Activated T-helper 17 cell treated with anti-CD3 and anti-CD28 coated beads, Interleukin-2, amount 50 U/mL, for 72 hours (primary cell): ENCODE data around the gene DARS1. TPM values are rescaled to one million over a fixed set of nuclear protein-coding genes. Genes with fewer than 3 reads are reported as not detected.
A peak's percentile ranks its signal among the peaks of the same experiment; 100 is the strongest.

Experiments used
- ATAC-seq: fragments of 150-1000 bp; cut with Tn5 transposase; replicated peaks from 2 replicates; pipeline ENCODE4 v1.10.0; 2021; ENCODE audit warnings: mild to moderate bottlenecking, moderate library complexity
- H3K27ac Mint-ChIP-seq: one replicate; pipeline ENCODE4 v1.8.0; 2022; ENCODE audit warnings: mixed read lengths
- H3K27me3 Mint-ChIP-seq: one replicate; pipeline ENCODE4 v1.8.0; 2022; ENCODE audit warnings: mixed read lengths
- H3K36me3 Mint-ChIP-seq: one replicate; pipeline ENCODE4 v1.8.0; 2022; ENCODE audit warnings: low read depth, mild to moderate bottlenecking, mixed read lengths
- H3K4me1 Mint-ChIP-seq: one replicate; pipeline ENCODE4 v1.8.0; 2022; ENCODE audit warnings: mixed read lengths
- H3K4me3 Mint-ChIP-seq: one replicate; pipeline ENCODE4 v1.8.0; 2022; ENCODE audit warnings: mild to moderate bottlenecking, mixed read lengths
- H3K9me3 Mint-ChIP-seq: one replicate; pipeline ENCODE4 v1.8.0; 2022; ENCODE audit warnings: mixed read lengths
- total RNA-seq, 2 donors: library from RNA; stranded (reverse); gene quantifications; one replicate each; pipeline ENCODE4 v1.2.3, GENCODE V29; 2022

The DARS1 gene
- total RNA-seq, 2 donors from 2014 or later, result 170 to 262 TPM

GRCh38 chr2:135952891-135953290, 32.5 kb downstream of the DARS1 start:
- peaks cover 37% of the 10 kb centered on the region for H3K4me1 Mint-ChIP-seq
- H3K27me3 Mint-ChIP-seq, result no peaks in the 10 kb centered on the region
- ATAC-seq, result no peak
- H3K9me3 Mint-ChIP-seq, result peaks cover 4% of the 10 kb centered on the region
- peak overlapping the region; percentile 47 for H3K27ac Mint-ChIP-seq
- peaks cover 81% of the 10 kb centered on the region for H3K36me3 Mint-ChIP-seq
- H3K4me3 Mint-ChIP-seq, result no peak overlapping the region

DNA sequence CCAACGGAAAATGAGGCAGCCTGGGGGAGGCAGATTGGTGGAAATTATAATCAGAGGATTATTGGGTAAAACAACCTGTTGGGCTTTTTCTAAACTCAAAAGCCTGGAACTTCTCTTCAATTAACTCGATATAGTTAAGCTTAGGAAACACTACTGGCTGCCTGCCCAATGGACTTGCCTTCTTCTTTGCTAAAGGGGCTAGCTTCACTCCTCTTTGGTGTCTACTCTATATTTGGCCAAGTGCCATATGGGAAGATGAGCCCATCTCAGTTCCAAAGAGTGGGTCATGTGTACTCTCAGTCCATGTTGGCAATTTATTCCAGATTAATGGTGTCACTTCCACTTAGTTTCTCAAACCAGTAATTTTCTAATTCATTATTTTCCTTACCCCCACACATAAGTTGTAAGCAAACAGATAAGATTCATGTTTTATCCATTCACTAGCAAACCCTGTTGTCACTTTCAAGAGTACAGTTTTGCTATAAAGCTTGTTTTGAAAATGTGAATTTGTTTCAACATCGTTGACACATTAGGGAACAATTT, 34.3 kb downstream of the DARS1 start:
- peaks cover 78% of the 10 kb centered on the region for H3K36me3 Mint-ChIP-seq
- H3K4me1 Mint-ChIP-seq, result peaks cover 42% of the 10 kb centered on the region
- peaks cover 4% of the 10 kb centered on the region for H3K9me3 Mint-ChIP-seq
- H3K27ac Mint-ChIP-seq, result peak overlapping the region; percentile 100
- no peaks in the 10 kb centered on the region for H3K27me3 Mint-ChIP-seq
- no peak overlapping the region for H3K4me3 Mint-ChIP-seq
- no peak for ATAC-seq

- H3K36me3 Mint-ChIP-seq, result peaks cover 80% of the 10 kb centered on the region
- H3K27ac Mint-ChIP-seq, result peak overlapping the region; percentile 100
- H3K4me3 Mint-ChIP-seq, result peak overlapping the region; percentile 82
- no peak for ATAC-seq
- H3K4me1 Mint-ChIP-seq, result peaks cover 54% of the 10 kb centered on the region
- H3K27me3 Mint-ChIP-seq, result no peaks in the 10 kb centered on the region
- peaks cover 4% of the 10 kb centered on the region for H3K9me3 Mint-ChIP-seq
These were observed 35.8 kb downstream of the DARS1 start for GRCh38 chr2:135949451-135950234.

GRCh38 chr2:135948642-135949355, 36.6 kb downstream of the DARS1 start:
- H3K4me3 Mint-ChIP-seq, result peak overlapping the region; percentile 82

DNA sequence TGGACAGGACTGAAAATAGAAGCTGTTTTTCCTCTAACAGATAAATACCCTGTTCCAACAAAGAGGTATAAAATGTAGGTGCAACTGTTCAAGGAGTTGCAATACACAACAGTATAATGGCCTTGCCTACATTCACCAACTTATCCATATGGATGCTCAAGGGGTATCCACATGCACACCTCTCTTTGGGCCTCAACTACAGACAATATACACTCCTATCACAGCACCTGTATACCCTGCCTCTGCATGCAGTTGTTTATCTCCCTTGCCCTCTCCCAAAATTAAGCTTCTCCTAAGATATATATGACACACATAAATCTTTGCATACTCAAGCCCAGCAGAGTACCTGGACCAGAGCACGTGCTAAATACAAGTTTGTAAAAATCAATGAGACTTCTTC, 37.3 kb downstream of the DARS1 start:
- Mint-ChIP-seq H3K4me1 (peaks cover 50% of the 10 kb centered on the region), H3K36me3 (peaks cover 82% of the 10 kb centered on the region), H3K9me3 (peaks cover 4% of the 10 kb centered on the region), H3K27ac (peak overlapping the region; percentile 100), H3K4me3 (peak overlapping the region; percentile 82), H3K27me3 (no peaks in the 10 kb centered on the region)
- ATAC-seq, result peak; percentile 6

More at GRCh38 chr2:135948642-135949355, 36.6 kb downstream of the DARS1 start:
- Mint-ChIP-seq H3K4me1 (peaks cover 50% of the 10 kb centered on the region), H3K36me3 (peaks cover 80% of the 10 kb centered on the region), H3K9me3 (peaks cover 4% of the 10 kb centered on the region), H3K27ac (peak overlapping the region; percentile 100), H3K27me3 (no peaks in the 10 kb centered on the region)
- ATAC-seq, result peak; percentile 84

DNA sequence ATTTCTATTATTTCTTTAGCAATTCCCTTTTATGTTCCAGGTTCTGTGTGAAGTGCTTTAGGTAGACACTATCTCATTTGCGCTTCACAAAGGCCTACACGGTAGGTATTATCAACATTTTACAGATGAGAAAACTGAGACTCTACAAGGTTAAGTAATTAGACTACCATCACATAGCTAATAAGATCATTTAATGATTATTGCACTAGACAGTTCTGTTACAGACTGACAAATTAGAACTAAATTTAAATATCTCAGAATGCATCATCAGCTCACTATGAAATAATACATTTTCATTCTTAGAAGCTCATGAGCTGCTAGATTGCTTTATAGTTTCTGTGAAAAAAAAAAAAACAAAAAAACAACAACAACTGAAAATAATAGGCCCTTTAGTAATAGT, 37.9 kb downstream of the DARS1 start:
- H3K4me1 Mint-ChIP-seq, result peaks cover 47% of the 10 kb centered on the region
- H3K9me3 Mint-ChIP-seq, result peaks cover 4% of the 10 kb centered on the region
- peak overlapping the region; percentile 82 for H3K4me3 Mint-ChIP-seq
- no peaks in the 10 kb centered on the region for H3K27me3 Mint-ChIP-seq
- H3K36me3 Mint-ChIP-seq, result peaks cover 82% of the 10 kb centered on the region
- peak overlapping the region; percentile 100 for H3K27ac Mint-ChIP-seq
- ATAC-seq, result peak; percentile 26

DNA sequence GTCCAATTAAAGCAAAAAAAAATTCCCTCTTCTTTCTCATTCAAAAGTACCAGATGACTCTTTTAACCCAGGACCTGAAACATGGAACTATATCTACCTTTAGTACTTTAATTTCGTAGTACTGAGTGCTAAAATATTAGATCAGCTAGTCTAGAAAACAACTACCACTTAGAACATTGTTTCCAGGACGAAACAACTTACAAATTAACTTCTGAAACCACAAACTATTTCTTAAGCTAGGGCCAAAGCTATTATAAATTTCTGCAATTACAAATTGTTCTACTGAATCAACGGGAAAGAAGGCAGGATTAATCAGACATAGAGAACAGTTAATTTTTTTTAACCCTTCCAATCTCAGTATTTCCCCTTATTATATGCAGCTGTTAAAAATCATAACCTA, 39.9 kb downstream of the DARS1 start:
- H3K27ac Mint-ChIP-seq, result peak overlapping the region; percentile 36
- peaks cover 33% of the 10 kb centered on the region for H3K4me1 Mint-ChIP-seq

DNA sequence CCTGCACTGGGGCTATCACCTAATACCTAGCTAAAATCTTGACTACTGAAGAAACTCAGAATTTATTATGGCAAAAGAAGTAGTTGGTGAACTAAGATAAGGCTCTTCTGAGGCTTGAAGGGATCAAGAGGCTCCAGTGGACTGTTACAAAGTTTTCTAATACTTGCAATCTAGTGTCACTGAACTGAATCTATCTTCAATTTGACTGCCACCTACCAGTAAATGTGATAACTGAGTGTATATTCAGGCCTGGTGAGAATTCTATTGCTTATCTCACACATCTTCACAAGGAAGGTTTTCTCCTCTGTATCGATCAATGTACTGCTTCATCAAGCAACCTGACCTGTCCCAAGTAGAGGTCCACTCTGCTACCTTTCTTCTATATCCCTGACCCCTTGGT, 40.8 kb downstream of the DARS1 start:
- Mint-ChIP-seq H3K27me3 (no peaks in the 10 kb centered on the region), H3K9me3 (no peaks in the 10 kb centered on the region), H3K27ac (no peak overlapping the region), H3K4me3 (no peak overlapping the region), H3K36me3 (peaks cover 83% of the 10 kb centered on the region), H3K4me1 (peaks cover 34% of the 10 kb centered on the region)
- ATAC-seq, result no peak

More for the DNA sequence above, 39.9 kb downstream of the DARS1 start:
- no peak for ATAC-seq
- Mint-ChIP-seq H3K9me3 (peaks cover under 1% of the 10 kb centered on the region), H3K4me3 (no peak overlapping the region), H3K27me3 (no peaks in the 10 kb centered on the region), H3K36me3 (peaks cover 78% of the 10 kb centered on the region)

GRCh38 chr2:135942936-135943688, 42.3 kb downstream of the DARS1 start:
- H3K27ac Mint-ChIP-seq, result no peak overlapping the region
- peaks cover 37% of the 10 kb centered on the region for H3K4me1 Mint-ChIP-seq
- no peaks in the 10 kb centered on the region for H3K9me3 Mint-ChIP-seq
- H3K4me3 Mint-ChIP-seq, result no peak overlapping the region
- ATAC-seq, result no peak
- peaks cover 90% of the 10 kb centered on the region for H3K36me3 Mint-ChIP-seq
- no peaks in the 10 kb centered on the region for H3K27me3 Mint-ChIP-seq

DNA sequence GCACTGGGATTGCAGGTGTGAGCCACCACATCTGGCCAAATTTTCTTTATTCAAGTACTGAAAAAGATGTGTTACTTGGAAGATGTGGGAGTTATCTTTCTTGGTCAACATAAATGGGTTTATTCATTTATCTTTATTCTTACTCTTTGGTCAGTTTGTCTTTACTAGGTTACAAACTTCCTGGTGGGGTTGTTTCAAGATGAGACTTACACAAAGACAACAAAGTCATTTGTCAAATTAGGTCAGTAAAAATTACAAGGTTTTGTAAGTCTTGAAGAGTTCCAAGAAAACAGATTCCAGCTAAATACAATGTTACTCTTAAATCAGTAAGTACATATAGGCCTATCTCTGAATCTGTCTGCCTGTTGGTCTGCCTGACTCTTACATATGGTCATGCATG, 48.9 kb downstream of the DARS1 start:
- no peak overlapping the region for H3K4me3 Mint-ChIP-seq
- peak; percentile 16 for ATAC-seq

DNA sequence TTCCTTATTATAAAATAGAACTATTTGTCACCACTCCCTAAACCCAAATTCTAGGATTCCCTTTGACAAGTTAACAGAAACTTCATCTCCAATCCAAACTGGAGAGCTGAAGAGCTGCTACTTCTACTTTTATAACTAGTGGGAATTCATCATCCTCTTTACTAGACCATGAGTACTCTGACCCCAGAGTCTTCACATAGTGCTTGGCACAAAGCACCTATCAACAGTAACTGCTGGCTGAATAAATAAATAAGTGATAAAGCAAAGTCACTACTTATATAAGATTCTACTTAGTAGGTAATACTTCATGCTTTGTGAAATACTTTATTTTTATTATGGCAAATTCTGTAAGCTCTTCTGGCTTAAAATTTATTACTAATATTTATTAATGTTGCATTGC, 49.5 kb downstream of the DARS1 start:
- Mint-ChIP-seq H3K9me3 (no peaks in the 10 kb centered on the region), H3K4me3 (no peak overlapping the region), H3K27ac (no peak overlapping the region), H3K36me3 (peaks cover 92% of the 10 kb centered on the region), H3K27me3 (no peaks in the 10 kb centered on the region), H3K4me1 (peaks cover 30% of the 10 kb centered on the region)
- ATAC-seq, result no peak

More for the DNA sequence above, 48.9 kb downstream of the DARS1 start:
- no peaks in the 10 kb centered on the region for H3K9me3 Mint-ChIP-seq
- H3K36me3 Mint-ChIP-seq, result peaks cover 90% of the 10 kb centered on the region
- no peak overlapping the region for H3K27ac Mint-ChIP-seq
- H3K4me1 Mint-ChIP-seq, result peaks cover 30% of the 10 kb centered on the region
- H3K27me3 Mint-ChIP-seq, result no peaks in the 10 kb centered on the region

GRCh38 chr2:135931776-135932443, 53.5 kb downstream of the DARS1 start:
- peak; percentile 53 for ATAC-seq
- H3K27ac Mint-ChIP-seq, result peak overlapping the region; percentile 70
- no peak overlapping the region for H3K4me3 Mint-ChIP-seq
- peaks cover 10% of the 10 kb centered on the region for H3K4me1 Mint-ChIP-seq
- H3K36me3 Mint-ChIP-seq, result peaks cover 90% of the 10 kb centered on the region
- no peaks in the 10 kb centered on the region for H3K27me3 Mint-ChIP-seq
- no peaks in the 10 kb centered on the region for H3K9me3 Mint-ChIP-seq

GRCh38 chr2:135926605-135927004, 58.8 kb downstream of the DARS1 start:
- Mint-ChIP-seq H3K4me1 (peaks cover 11% of the 10 kb centered on the region), H3K27me3 (no peaks in the 10 kb centered on the region), H3K9me3 (no peaks in the 10 kb centered on the region), H3K27ac (peak overlapping the region; percentile 79), H3K36me3 (peaks cover 81% of the 10 kb centered on the region), H3K4me3 (no peak overlapping the region)
- no peak for ATAC-seq

- H3K4me3 Mint-ChIP-seq, result no peak overlapping the region
- peaks cover 81% of the 10 kb centered on the region for H3K36me3 Mint-ChIP-seq
- no peak overlapping the region for H3K27ac Mint-ChIP-seq
- peaks cover 10% of the 10 kb centered on the region for H3K4me1 Mint-ChIP-seq
- H3K9me3 Mint-ChIP-seq, result no peaks in the 10 kb centered on the region
- no peaks in the 10 kb centered on the region for H3K27me3 Mint-ChIP-seq
- ATAC-seq, result no peak
These were observed 59.9 kb downstream of the DARS1 start for GRCh38 chr2:135925571-135925970.
